Skeletal muscle tissue (tissue), 4 donors: ENCODE data around the gene B4GALT4. TPM values are rescaled to one million over a fixed set of nuclear protein-coding genes. Genes with fewer than 3 reads are reported as not detected.

Source experiments
- H3K27ac ChIP-seq: one replicate; pipeline ENCODE4 v1.7.0; 2013; ENCODE audit warnings: mild to moderate bottlenecking, low read depth, low read length, inconsistent platforms
- H3K27me3 ChIP-seq, 3 donors: one replicate each; pipeline ENCODE4 v1.7.0; 2013; ENCODE audit warnings: low read length in 3 of 3; ENCODE audit not compliant: control insufficient read depth in 3 of 3, insufficient read depth in 3 of 3
- H3K36me3 ChIP-seq, 3 donors: one replicate each; pipeline ENCODE4 v1.7.0; 2013; ENCODE audit warnings: low read length in 3 of 3; ENCODE audit not compliant: control insufficient read depth in 3 of 3, insufficient read depth in 3 of 3
- H3K4me1 ChIP-seq, 3 donors: one replicate each; pipeline ENCODE4 v1.7.0; 2013; ENCODE audit warnings: low read length in 3 of 3, mild to moderate bottlenecking in 3 of 3; ENCODE audit not compliant: control insufficient read depth in 3 of 3, insufficient read depth in 3 of 3
- H3K4me3 ChIP-seq, 3 donors: one replicate each; pipeline ENCODE4 v1.7.0; 2013; ENCODE audit warnings: low read length in 3 of 3
- H3K9ac ChIP-seq, 3 donors: one replicate each; pipeline ENCODE4 v1.7.0; 2013; ENCODE audit warnings: low read length in 3 of 3, mild to moderate bottlenecking in 3 of 3, moderate library complexity in 2 of 3, low read depth in 1 of 3
- H3K9me3 ChIP-seq, 3 donors: one replicate each; pipeline ENCODE4 v1.7.0; 2013; ENCODE audit warnings: low read length in 3 of 3; ENCODE audit not compliant: control insufficient read depth in 3 of 3
- total RNA-seq: library from RNA; depleted of rRNA; stranded (reverse); fragments of >200 nt; gene quantifications from one replicate; pipeline ENCODE4 v1.2.3, GENCODE V29; 2014
- donor health status: Osteomylitis.

B4GALT4 gene
- total RNA-seq, 1 donor from 2014 or later = 7.8 TPM

DNA sequence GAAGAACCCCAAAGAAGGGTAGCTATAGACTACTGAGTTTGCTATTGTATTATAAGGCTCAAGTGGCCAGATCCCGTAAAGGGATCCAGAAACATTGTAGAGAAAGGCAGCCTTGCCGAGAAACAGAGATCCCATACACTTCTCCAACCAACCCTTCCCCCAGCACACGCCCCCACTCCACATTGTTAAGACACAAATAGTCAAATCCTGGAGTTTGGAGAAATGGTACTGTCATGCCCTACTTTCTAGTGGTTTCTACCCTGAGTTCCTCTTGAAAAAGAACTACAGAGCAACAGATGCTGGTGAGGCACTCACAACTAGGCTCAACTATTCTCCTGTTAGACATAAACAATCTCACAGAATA is 33.2 kb downstream of the B4GALT4 start:
- Histone ChIP-seq H3K9me3 (no peaks in the 10 kb centered on the region), H3K27me3 (no peaks in the 10 kb centered on the region), H3K9ac (no peak overlapping the region), H3K36me3 (peaks cover 8 to 16% (median 14%) of the 10 kb centered on the region in 3 donors), H3K27ac (no peak overlapping the region), H3K4me3 (no peak overlapping the region), H3K4me1 (no peaks in the 10 kb centered on the region)

DNA sequence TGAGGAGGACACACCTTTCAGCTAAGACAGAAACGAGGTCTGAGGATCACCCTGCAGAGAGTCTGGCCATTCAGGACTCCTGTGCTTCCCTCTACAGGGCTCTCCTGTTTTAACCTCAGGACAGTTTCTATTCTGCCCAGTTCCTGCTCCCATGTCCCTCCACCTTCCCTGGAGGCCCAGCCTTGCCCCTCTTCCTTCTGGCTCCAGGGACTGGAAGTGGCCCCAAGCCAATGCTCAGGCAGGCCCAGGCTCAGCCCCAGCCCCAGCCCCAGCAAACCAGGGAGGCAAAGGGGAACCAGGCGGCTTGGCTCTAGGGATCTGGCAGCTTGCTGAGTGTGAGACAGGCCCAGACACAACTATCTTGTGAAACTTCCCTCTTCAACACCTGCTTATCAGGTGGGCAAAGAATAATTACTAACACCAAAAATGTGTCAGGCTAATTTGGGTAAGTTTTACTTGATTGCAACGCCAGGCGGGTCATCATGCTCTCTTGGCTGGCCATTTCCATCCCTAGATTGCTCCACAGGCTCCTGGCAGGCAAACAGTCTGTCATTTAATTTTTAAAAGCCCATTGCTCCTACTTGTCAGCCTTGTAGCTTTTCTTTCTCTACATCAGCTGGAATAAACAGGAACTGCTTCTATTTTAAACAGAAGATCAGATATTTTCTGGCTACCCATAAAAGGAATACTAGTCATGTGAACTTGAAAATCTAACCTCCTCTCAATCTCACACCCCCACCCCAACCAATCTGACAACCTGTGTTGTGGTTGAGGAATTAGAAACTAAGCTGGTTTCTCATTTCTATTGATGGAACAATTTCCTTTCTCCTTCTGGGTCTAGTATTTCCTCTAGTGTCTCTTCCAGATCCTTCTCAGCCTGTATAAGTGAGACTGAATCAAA is 33.8 kb downstream of the B4GALT4 start:
- no peaks in the 10 kb centered on the region for H3K4me1 ChIP-seq
- no peak overlapping the region for H3K4me3 ChIP-seq
- H3K27me3 ChIP-seq = no peaks in the 10 kb centered on the region
- peaks cover 5 to 10% (median 8%) of the 10 kb centered on the region in 3 donors for H3K36me3 ChIP-seq
- no peak overlapping the region for H3K9ac ChIP-seq
- H3K27ac ChIP-seq = no peak overlapping the region
- H3K9me3 ChIP-seq = no peaks in the 10 kb centered on the region

DNA sequence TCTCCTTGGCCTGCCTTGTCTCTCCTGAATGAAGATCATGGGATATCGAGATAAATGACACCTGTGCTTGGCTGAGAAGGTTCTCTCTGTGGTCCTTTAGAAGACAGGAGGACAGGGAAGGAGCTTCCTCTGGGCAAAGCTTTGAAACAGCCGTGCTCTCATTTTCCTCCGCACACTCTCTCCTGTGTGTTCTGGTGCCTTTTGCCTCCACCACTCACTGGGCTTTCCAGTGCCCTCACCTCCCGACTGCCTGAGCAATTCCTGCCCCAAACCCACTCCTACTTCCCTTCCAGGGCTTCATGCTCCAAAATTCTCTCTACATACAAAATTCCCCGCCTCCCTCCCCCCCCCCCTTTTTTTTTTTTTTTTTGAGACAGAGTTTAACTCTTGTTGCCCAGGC is 35.0 kb downstream of the B4GALT4 start:
- no peaks in the 10 kb centered on the region for H3K27me3 ChIP-seq
- H3K9me3 ChIP-seq = no peaks in the 10 kb centered on the region
- H3K36me3 ChIP-seq = peaks cover 3 to 6% (median 4%) of the 10 kb centered on the region in 3 donors
- no peak overlapping the region for H3K27ac ChIP-seq
- no peak overlapping the region for H3K4me3 ChIP-seq
- H3K9ac ChIP-seq = no peak overlapping the region
- H3K4me1 ChIP-seq = no peaks in the 10 kb centered on the region

DNA sequence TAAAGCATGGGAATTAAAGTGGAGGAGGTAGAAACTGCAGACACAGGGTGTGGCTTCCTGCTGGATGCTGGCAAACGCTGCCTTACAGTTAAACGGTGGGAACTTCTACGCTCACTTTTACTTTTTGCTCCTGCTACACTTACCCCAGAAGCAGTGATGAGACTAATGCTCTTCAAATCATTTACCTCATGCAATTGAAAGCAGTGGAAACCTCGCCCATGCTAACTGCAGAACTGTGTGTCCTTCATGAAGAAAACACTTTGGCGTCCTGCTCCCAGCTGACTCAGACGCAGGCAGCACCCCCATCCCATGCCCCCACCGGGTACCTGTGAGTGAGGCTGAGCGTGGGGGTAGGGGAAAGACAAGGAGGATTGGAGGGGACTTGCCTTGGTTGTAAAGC is 35.5 kb downstream of the B4GALT4 start:
- Histone ChIP-seq H3K4me1 (no peaks in the 10 kb centered on the region), H3K4me3 (no peak overlapping the region), H3K27me3 (no peaks in the 10 kb centered on the region), H3K9me3 (no peaks in the 10 kb centered on the region), H3K9ac (no peak overlapping the region), H3K27ac (no peak overlapping the region), H3K36me3 (peaks cover 3 to 6% (median 3%) of the 10 kb centered on the region in 3 donors)

DNA sequence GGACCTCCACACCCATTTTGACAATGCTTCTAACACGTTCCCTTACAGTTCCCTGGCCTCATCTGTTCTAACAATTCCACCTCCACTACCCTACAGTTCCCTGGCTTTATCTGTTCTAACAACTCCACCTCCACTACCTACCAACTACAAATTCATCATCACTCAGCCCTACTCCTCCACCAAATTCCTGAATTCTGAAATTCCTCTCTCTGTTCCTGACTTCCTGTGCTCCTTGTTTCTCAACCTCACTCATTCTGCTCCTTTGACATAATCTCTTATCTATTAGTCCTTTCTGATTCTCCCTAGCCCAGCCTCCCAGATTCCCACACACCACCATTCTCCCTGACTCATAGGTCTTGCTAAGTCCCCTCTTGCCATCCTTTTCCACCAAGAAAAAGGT is 44.8 kb downstream of the B4GALT4 start:
- H3K27me3 ChIP-seq = no peaks in the 10 kb centered on the region
- H3K36me3 ChIP-seq = no peaks in the 10 kb centered on the region
- H3K4me3 ChIP-seq = no peak overlapping the region
- no peaks in the 10 kb centered on the region for H3K9me3 ChIP-seq
- no peak overlapping the region for H3K27ac ChIP-seq
- no peak overlapping the region for H3K9ac ChIP-seq
- H3K4me1 ChIP-seq = no peaks in the 10 kb centered on the region

DNA sequence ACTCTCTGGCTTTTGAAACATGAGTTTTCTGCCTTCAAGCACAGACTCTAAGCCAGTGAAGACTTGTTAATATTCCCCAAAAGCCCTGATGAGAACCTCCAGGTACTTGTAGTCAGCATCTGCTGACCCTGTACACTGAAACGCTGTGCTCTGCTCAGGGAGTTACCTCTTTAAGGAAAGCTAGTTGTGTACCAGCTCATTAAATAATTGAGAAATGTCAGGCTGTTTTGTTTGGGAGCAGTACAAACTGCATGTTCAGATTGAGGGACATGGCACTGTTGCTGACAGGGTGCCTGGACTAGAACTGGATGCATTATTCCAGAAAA is 45.6 kb downstream of the B4GALT4 start:
- no peak overlapping the region for H3K9ac ChIP-seq
- no peaks in the 10 kb centered on the region for H3K36me3 ChIP-seq
- no peak overlapping the region for H3K4me3 ChIP-seq
- H3K27me3 ChIP-seq = no peaks in the 10 kb centered on the region
- no peak overlapping the region for H3K27ac ChIP-seq
- H3K9me3 ChIP-seq = no peaks in the 10 kb centered on the region
- no peaks in the 10 kb centered on the region for H3K4me1 ChIP-seq

DNA sequence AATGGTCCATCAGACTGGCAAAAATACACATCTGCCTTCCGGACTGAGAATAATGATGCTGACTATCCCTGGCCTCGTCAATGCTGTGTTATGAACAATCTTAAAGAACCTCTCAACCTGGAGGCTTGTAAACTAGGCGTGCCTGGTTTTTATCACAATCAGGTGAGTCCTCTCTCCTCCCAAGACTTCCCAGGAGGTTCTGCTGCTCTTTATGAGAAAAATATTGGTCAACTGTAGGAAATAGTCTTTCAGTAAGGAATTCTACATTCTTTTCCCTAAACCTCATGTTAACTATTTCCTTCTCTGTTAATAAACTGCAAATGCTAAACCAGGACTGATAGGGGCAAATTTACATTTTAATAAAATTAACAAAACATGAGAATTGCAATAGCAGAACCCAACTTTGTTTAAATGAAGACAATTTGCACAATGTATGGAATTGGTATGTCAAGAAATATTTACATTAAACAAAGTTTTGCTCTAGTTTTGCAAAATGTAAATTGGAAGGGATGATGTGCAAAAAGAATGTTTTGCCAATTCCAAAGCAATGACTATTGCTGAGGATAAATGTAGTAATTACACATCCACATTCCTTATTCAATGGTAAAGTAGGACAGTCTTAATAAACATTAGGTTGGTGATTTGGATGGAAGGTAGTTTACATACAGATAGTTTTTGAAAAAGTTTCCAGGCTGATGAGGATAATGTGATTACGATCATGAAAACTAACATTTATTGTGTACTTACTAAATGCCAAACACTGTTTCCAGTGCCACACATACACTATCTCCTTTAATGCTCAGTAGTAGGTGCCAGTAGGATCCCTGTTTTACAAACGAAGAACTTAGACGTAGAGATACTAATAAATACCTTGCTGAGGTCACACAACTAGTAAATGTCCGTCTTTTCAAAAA is 46.2 kb downstream of the B4GALT4 start:
- no peak overlapping the region for H3K27ac ChIP-seq
- H3K9me3 ChIP-seq = no peaks in the 10 kb centered on the region
- H3K9ac ChIP-seq = no peak overlapping the region
- H3K4me3 ChIP-seq = no peak overlapping the region
- H3K27me3 ChIP-seq = no peaks in the 10 kb centered on the region
- no peaks in the 10 kb centered on the region for H3K4me1 ChIP-seq
- H3K36me3 ChIP-seq = no peaks in the 10 kb centered on the region

DNA sequence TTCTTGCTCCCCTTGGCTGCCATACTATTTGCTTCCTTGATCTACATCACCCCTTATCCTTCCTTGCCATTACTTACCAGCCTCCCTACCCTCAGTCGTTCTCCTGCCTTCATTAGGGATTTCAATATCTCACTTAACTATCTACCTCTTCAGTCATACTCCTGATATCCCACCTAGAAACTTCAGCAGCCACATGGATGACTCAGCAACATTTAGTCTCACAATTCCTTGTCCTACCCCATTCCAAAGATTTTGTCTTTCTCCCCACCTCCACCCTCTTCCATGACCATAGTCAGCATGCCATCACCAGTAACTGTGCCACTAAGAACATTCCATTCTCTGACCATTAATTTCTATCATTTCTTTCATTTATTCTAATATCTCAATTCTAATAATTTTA is 48.9 kb downstream of the B4GALT4 start:
- no peak overlapping the region for H3K4me3 ChIP-seq
- no peaks in the 10 kb centered on the region for H3K36me3 ChIP-seq
- no peaks in the 10 kb centered on the region for H3K4me1 ChIP-seq
- H3K27ac ChIP-seq = no peak overlapping the region
- H3K9me3 ChIP-seq = no peaks in the 10 kb centered on the region
- no peak overlapping the region for H3K9ac ChIP-seq
- no peaks in the 10 kb centered on the region for H3K27me3 ChIP-seq

DNA sequence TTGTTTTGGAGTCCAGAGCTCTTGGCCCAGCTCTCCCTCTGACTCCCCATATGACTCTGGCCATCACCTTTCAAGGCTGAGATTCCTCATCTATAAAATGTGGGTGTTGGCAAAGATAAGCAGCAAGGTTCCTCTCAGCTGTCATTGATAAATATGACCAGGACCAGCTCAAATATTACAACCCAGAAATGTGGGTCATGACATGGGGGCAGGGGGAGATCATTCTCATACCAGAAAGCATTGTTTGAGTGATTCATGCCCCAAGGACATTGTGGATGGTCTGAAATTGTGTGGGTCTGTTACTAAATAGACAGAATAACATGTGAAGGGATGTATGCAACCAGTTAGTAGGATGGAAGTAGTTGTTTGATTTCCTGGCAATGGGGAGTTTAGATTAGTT is 53.4 kb downstream of the B4GALT4 start:
- no peak overlapping the region for H3K27ac ChIP-seq
- no peaks in the 10 kb centered on the region for H3K36me3 ChIP-seq
- no peak overlapping the region for H3K4me3 ChIP-seq
- no peaks in the 10 kb centered on the region for H3K27me3 ChIP-seq
- no peaks in the 10 kb centered on the region for H3K9me3 ChIP-seq
- no peaks in the 10 kb centered on the region for H3K4me1 ChIP-seq
- H3K9ac ChIP-seq = no peak overlapping the region
